Retinal pigment epithelial cell (primary cell): Measurements from ENCODE around the gene RUNDC3A.

ENCODE experiments used
- DNase-seq: peaks from one replicate; pipeline ENCODE4 v3.0.0-alpha.2; 2010; ENCODE audit warnings: low read depth
- H3K4me3 ChIP-seq: 2 replicates; pipeline ENCODE4 v1.5.1; 2011; ENCODE audit warnings: mild to moderate bottlenecking, low read length, control low read depth, moderate library complexity
- CTCF ChIP-seq: conservative IDR thresholded peaks from 2 replicates; pipeline ENCODE4 v1.5.1; 2011; ENCODE audit warnings: low read depth, low read length, control low read depth, inconsistent platforms

The RUNDC3A gene

GRCh38 chr17:44273607-44274006 is 34.8 kb upstream of the RUNDC3A start:
- H3K4me3 ChIP-seq = no peak overlapping the region
- no peak for TF ChIP-seq CTCF
- no peak for DNase-seq

GRCh38 chr17:44277976-44278375 is 30.4 kb upstream of the RUNDC3A start:
- TF ChIP-seq CTCF = no peak
- peak; percentile 59 for DNase-seq
- H3K4me3 ChIP-seq = no peak overlapping the region

GRCh38 chr17:44279346-44279665 is 29.1 kb upstream of the RUNDC3A start:
- DNase-seq = no peak
- H3K4me3 ChIP-seq = no peak overlapping the region
- TF ChIP-seq CTCF = no peak

GRCh38 chr17:44279666-44280391 is 28.6 kb upstream of the RUNDC3A start:
- no peak overlapping the region for H3K4me3 ChIP-seq
- peak; percentile 60 for DNase-seq
- TF ChIP-seq CTCF = no peak

- no peak for TF ChIP-seq CTCF
- DNase-seq = no peak
- no peak overlapping the region for H3K4me3 ChIP-seq
These were observed 27.9 kb upstream of the RUNDC3A start for GRCh38 chr17:44280392-44280937.

- no peak for TF ChIP-seq CTCF
- DNase-seq = no peak
- no peak overlapping the region for H3K4me3 ChIP-seq
These were observed 26.8 kb upstream of the RUNDC3A start for GRCh38 chr17:44281570-44281969.

- H3K4me3 ChIP-seq = no peak overlapping the region
- no peak for DNase-seq
- no peak for TF ChIP-seq CTCF
These were observed 26.1 kb upstream of the RUNDC3A start for GRCh38 chr17:44282264-44282663.
